GM18505 (cell line): Measurements from ENCODE around the gene OPHN1.

ENCODE experiments used
- ATAC-seq: cut with Tn5 transposase; IDR thresholded peaks from one replicate; pipeline ENCODE4 v1.9.1; 2021; ENCODE audit not compliant: unreplicated experiment
- POLR2A ChIP-seq: IDR thresholded peaks from 4 replicates; pipeline ENCODE4 v1.6.1; 2011; ENCODE audit warnings: borderline replicate concordance; ENCODE audit not compliant: insufficient read depth, insufficient read length; ENCODE audit errors: extremely low read depth

OPHN1 gene

GRCh38 chrX:68440442-68440841 lies 7.1 kb upstream of the OPHN1 start:
- no peak for ATAC-seq
- TF ChIP-seq POLR2A: no peak

GRCh38 chrX:68439341-68439740 lies 6.0 kb upstream of the OPHN1 start:
- no peak for TF ChIP-seq POLR2A
- no peak for ATAC-seq

GRCh38 chrX:68438575-68438974 lies 5.3 kb upstream of the OPHN1 start:
- TF ChIP-seq POLR2A: no peak
- ATAC-seq: no peak

- no peak for ATAC-seq
- no peak for TF ChIP-seq POLR2A
Measured at GRCh38 chrX:68433981-68434299, 645 bp upstream of the OPHN1 start.

GRCh38 chrX:68432648-68433047 lies 647 bp downstream of the OPHN1 start:
- ATAC-seq: no peak
- no peak for TF ChIP-seq POLR2A

- ATAC-seq: no peak
- no peak for TF ChIP-seq POLR2A
Measured at GRCh38 chrX:68431836-68432235, 1.5 kb downstream of the OPHN1 start.

GRCh38 chrX:68429216-68429615 lies 4.1 kb downstream of the OPHN1 start:
- TF ChIP-seq POLR2A: no peak
- ATAC-seq: no peak

GRCh38 chrX:68428431-68428830 lies 4.9 kb downstream of the OPHN1 start:
- ATAC-seq: no peak
- no peak for TF ChIP-seq POLR2A

- TF ChIP-seq POLR2A: no peak
- ATAC-seq: no peak
Measured at GRCh38 chrX:68424719-68425118, 8.6 kb downstream of the OPHN1 start.

- ATAC-seq: no peak
- no peak for TF ChIP-seq POLR2A
Measured at GRCh38 chrX:68422478-68422877, 10.8 kb downstream of the OPHN1 start.

- no peak for TF ChIP-seq POLR2A
Measured at GRCh38 chrX:68421636-68422035, 11.7 kb downstream of the OPHN1 start.

GRCh38 chrX:68420559-68420958 lies 12.7 kb downstream of the OPHN1 start:
- TF ChIP-seq POLR2A: no peak
- no peak for ATAC-seq

More at GRCh38 chrX:68421636-68422035, 11.7 kb downstream of the OPHN1 start:
- no peak for ATAC-seq

- TF ChIP-seq POLR2A: no peak
- no peak for ATAC-seq
Measured at GRCh38 chrX:68419975-68420374, 13.3 kb downstream of the OPHN1 start.

GRCh38 chrX:68417651-68418050 lies 15.6 kb downstream of the OPHN1 start:
- TF ChIP-seq POLR2A: no peak
- ATAC-seq: no peak

- ATAC-seq: no peak
Measured at GRCh38 chrX:68416592-68416991, 16.7 kb downstream of the OPHN1 start.

More at GRCh38 chrX:68416592-68416991, 16.7 kb downstream of the OPHN1 start:
- no peak for TF ChIP-seq POLR2A
